DMS53 treated with DMSO at 0.1 percent for 48 hours (cell line): ENCODE results near the gene SMARCD1.

ENCODE experiments used
- DNase-seq: peaks from one replicate; lab custom pipeline; 2025; ENCODE audit not compliant: unreplicated experiment; lab: John Stamatoyannopoulos, UW

Gene SMARCD1

DNA sequence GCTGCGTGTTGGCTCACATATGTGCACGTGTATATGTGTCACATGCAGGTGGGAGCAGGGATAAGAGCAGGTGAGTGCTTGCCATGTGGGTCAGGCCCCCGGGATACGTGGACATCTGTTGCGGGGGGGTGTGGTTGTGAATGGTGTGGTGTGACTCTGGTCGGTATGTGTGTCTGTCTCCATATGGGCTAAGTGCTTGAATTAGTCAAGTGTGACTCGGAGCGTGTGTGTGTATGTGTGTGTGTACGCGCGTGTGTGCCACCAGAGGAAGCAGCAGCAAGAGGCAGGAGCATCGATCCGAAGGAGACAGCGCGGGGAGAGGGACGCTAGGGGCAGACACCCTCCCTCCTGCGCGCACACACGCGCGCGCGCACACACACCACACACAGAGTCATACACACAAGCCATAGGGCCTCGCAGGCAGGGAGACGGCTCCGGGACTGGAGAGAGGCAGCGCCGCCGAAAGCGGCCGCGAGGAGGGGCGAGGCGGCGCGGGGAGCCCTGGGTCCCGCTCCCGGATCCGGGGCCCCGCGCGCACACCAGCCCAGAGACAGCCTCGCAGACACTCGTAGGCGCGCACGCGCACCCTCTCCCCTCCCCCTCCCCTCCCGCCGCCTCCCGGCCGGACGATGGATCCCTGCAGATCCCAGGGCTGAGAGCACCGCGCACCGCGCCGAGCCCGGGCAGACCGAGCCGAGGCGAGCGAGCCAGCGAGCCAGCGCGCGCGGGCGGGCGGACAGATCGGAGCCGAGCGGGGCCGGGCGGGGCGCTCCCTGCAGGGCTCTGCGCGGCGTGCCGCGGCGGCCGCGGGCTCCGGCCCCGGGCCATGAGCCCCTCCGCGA is 27.9 kb upstream of the SMARCD1 start, which contains the start of gene ASIC1:
Gene ASIC1 (plus strand): TSS at position 597 of the 842 bp plus-strand sequence. CDS start 1,171 bp downstream, outside the sequence.
- no peak for DNase-seq

DNA sequence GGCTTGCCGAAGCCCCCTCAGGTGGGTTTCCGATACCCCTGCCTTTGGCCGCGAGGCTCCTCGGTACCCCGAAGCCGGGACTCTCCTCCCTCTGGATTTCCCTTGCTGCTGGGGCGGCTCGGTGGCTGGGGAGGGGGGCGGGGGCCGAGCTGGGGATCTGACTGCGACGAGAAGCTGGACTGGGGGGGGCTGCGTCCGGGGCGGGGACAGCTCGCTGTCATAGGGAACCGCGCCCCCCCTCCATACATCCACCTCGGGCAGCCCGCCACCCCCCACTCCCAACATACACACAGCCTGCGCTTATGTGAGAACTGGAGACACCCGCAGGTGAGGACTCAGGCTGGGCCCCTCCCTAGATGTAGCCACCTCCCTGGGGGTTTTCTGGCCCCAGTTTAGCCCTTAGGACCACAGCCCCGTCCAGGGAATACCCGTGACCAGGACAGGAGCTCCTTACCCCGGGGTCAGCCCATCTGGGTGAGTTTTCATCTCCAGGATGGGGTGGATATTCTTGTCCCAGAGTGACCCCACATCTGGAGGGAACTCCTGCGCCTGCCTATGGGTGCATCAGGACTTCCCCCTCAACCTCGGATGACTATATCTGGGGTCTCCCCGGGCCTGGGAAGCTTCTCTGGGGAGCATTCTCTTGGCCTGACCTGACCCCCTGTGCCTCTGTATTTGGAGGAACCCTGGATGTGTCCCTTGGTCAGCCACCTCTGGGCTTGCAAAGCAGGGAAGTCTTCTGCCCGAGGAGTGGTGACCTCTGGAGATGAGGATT is 27.1 kb upstream of the SMARCD1 start:
- no peak for DNase-seq

DNA sequence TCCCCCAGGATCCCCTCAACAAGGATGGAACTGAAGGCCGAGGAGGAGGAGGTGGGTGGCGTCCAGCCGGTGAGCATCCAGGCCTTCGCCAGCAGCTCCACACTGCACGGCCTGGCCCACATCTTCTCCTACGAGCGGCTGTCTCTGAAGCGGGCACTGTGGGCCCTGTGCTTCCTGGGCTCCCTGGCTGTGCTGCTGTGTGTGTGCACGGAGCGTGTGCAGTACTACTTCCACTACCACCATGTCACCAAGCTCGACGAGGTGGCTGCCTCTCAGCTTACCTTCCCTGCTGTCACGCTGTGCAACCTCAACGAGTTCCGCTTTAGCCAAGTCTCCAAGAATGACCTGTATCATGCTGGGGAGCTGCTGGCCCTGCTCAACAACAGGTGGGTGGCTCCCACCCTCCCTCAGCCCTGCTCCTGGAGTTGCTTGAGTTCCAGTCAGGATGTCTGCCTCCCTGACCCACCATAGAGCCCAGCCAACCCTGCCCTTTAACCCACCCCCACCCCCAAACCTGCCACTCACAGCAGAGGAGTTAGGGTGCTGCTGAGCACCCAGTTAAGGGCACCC is 26.3 kb upstream of the SMARCD1 start:
- peak; percentile 21 for DNase-seq

DNA sequence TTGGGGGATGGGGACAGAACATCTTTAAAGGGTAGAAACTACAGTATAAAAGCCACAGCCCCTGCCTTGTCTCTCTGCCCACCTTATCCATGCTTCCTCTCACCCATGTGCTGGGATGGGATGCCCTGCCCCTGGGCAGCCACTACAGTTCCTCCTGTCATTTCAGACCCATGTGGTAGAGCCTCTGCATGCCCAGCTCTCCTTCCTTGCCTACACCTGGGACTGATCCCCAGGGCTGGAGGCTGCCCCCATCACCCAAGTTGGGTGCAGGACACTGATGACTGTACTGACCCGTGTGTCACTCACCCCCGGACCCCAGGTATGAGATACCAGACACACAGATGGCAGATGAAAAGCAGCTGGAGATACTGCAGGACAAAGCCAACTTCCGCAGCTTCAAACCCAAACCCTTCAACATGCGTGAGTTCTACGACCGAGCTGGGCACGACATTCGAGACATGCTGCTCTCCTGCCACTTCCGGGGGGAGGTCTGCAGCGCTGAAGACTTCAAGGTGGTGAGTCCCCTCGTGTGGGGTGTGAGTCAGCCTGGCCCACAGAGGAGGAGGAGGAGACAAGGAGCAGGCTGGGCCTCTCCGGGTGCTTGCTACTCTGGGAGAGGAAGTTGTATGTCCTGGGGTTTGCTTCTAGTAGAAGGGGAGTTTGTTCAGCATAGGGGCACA is 25.6 kb upstream of the SMARCD1 start:
- DNase-seq, result no peak

DNA sequence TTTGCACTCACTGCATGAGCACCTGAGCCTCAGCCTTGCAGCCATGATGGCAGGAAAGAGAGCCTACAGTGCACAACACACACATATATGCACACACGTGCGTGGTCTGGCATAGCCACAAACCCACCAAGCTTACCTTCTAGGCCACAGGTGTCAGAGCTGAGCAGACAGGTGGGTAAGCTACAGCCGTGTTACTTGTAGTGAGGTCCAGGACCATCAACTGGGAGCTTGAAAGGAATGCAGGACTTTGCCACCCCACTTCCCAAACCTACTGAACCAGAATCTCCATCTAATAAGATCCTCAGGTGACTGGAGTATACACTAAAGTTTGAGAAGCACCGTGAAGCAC is 25.0 kb upstream of the SMARCD1 start:
- no peak for DNase-seq

DNA sequence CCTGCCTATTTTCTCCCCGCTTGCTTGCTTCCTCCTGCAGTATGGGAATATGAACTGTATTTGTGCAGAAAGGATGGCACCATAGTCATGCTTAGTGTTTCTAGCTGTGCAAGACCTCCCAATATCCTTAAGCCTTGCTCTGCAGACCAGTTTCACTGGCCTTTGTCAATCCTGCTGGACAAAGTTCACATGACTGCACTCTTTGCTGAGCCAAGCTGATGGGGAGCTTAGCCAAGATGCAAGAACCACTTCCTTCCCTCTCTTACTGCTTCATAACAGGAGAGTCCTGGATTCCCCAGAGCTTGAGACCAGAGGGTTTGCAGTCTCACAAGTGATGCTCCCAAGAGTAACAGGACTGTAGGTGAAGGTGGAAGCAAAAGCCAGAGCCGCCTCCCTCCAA is 24.0 kb upstream of the SMARCD1 start:
- no peak for DNase-seq

DNA sequence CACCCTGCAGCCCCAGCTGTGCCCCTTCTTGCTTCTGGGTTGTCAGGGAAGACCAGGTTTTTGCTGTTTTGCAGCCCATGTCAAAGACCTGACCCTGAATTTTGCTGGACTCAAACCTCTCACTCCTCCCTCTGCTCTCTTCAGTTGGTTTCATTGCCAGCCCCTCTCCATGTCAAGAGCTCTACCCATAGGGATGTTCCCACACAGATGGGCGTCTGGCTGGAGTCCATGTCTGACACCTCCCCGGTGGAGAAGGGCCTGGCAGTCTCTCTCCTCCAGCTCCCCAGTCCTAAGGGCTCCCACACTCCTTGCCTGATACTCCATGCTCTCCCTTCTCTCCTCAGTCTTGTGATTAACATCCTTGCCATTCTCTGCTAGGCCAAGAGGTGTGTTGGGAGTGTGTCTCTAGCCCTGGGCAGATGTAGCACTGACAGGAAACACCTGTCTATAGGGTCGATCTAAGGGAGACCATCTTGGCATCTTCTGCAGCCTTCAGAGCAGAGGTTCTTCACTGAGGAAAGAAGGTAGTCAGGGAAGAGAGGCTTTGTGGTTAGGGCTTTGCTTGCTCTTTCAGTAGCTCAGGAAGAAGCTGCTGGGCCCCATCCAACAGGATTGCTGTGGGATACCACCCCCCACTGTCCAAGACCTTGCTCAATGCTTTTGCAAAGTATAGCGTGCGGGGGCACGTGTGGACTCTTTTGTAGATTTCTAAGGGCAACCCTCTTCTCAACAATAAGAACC is 23.0 kb upstream of the SMARCD1 start:
- DNase-seq, result no peak

DNA sequence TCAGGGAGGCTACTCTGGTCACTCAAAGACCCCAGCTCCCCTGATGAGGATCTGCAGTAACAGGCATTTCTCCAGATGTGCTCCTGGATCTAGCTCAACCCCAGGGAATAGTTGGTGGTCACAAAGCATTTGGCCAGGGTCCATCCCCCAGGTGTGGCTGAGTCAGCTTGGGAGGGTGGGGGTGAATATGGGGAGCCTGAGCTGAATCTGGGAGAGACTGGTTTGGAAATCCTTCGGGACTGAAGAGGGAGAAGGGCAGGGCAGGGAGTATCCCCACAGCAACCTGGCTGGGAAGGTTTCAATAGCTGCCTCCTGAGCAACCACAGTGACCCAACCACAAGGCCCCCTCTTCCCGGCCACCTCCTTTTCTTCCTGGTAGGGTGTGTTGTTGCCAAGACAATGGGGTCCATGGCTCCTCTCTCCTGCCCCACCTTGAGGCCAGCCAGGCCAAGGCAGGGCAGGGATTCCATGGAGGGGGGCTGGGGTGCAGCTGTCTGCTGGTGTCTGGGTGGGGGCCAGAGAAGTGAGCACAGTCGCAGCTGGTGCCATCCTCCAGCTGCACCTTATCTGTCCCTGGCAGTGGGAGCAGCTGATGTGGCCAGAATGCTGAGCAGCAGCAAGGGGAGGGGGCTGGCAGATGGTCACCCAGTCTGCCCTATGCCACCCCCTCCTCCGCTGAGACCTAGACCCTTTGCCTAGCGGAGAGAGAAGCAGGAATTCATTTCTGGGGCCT is 22.2 kb upstream of the SMARCD1 start:
- DNase-seq, result no peak

DNA sequence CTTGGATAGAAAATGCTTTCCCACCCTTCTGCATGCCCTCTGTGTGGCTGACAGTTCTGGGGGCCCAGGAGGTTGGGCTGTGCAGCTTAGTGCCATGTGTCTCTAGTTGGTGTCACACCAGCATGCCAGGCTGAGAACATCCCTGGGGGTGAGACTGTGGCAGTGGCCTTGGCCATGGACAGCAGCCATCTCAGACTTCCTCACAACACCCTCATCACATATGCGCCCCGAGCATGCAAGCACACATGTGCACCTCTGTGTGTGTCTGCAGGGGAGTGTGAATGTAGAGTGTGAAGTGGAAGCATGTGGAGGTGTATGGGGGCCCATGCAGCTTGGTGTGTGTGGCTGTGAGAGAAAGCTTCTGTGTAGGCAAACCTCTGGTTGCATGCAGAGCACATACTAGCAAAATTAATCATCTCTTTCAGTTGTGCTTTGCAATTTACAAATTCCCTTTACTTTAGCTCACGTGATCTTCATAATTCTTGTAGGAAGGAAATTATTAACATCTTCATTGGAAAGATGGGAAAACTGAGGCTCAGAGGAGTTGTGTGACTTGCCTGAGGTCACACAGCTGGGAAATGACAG is 19.3 kb upstream of the SMARCD1 start:
- no peak for DNase-seq

DNA sequence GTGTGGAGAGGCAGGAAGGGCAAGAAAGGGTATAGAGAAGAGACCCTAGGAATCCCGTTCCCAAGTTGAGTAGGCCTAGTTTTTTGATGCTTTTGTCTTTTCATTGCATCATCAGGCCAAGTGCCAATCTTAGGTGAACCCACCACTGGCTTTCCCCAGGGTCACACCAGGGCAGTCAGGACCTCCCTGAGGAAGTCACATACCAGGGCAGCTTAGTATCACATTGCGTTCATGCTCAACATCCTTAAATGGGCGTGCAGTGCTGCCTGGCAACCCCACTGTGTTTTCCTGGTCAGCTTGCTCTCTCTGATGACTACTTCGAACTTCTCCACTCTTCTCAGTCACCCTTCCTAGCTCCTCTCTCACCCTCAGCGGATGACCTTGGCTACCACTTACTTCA is 18.7 kb upstream of the SMARCD1 start:
- DNase-seq, result no peak

DNA sequence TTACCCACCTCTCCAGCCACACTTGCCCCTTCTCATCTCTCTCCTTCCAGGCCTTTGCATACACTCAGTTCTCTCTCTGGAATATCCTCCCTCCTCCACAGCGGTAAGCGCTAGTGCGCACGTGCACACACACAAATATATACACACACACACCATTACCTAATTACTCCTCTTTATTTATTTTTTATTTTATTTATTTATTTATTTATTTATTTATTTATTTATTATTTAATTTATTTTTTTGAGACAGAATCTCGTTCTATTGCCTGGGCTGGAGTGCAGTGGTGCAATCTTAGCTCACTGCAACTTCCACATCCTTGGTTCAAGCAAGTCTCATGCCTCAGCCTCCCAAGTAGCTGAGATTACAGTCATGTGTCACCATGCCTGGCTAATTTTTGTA is 16.1 kb upstream of the SMARCD1 start:
- DNase-seq, result no peak

DNA sequence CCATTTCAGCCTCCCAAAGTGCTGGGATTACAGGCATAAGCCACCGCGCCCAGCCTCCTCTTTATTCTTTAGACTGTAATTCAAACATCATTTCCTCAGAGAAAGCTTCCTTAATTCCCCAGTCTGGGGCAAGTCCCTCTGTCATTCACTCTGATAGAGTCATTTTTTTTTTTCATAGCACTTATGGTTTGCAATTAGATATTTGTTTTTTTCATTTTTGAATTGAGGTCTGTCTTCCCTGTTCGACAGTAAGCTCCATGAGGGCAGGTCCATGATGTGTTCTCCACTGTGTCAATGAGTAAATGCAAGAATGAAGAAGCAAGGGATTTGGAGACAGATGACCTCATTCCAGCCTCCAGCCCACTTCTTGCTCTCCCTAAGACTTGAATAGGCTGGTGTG is 15.6 kb upstream of the SMARCD1 start:
- DNase-seq, result no peak

DNA sequence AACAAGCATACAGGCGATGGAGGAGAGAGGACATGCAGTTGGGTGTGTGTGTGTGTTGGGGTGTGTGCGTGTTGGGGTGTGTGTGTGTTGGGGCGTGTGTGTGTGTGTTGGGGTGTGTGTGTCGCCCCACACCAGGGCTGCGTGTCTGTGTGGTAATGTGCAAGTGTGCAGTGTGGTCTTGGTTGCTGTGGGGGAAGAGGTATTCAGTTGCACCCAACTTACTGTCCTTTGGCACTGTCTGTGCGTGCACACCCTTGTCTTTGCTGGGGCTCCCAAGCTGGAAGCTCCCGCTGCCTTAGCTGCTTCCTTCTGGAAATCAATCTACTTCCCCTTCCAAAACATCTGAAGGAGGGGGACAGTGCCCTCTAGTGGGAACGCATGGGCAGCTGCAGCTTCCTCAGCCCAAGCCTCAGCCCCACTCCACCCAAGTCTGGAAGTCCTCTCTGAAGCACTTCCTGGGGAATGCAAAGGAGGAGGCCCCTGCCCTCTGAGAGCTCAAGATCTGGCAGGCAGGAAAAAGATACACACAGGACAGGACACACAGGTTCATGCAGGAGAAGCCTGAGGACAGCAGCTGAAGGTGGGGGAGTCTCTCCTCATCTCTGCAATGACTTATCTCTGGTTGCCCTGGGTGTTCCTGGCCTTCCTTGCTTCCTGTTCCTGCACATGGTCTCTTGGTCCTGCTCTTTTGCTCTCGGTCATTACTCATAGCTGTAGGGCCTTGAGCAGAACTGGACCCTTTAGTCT is 14.7 kb upstream of the SMARCD1 start:
- DNase-seq, result peak; percentile 62

DNA sequence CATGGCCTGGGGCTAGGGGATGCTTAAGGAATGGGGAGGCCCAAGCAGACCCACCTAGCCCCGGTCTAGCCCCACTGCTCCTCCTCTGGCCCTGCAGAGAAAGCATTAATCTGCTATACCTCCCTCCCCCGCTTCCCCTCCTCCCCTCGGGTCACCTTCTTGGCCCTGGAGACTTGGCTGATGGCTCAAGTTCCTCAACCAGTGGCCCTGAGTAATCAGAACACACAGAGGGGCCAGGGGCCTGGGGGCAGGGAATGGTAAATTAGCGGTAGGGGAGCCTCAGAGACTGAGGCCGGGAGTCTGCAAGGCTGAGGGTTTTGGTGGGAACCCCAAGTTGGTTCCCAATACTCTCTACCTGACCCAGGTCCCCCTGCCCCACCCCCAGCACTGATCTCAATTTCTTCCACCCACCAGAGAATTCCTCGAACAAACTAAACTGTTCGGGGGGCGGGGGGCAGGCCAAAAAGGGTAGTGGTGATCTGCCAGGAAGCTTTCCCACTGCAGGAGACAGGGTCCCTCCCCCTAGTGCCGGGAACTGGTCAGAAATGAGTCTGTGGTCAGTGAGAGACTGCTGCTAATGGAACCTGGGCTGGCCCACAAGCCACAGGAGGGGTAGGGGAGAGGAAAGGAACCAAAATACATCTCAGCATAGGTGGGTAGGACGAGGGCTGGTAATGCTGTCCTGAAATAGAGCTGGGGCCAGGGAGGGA is 12.8 kb upstream of the SMARCD1 start:
- no peak for DNase-seq

DNA sequence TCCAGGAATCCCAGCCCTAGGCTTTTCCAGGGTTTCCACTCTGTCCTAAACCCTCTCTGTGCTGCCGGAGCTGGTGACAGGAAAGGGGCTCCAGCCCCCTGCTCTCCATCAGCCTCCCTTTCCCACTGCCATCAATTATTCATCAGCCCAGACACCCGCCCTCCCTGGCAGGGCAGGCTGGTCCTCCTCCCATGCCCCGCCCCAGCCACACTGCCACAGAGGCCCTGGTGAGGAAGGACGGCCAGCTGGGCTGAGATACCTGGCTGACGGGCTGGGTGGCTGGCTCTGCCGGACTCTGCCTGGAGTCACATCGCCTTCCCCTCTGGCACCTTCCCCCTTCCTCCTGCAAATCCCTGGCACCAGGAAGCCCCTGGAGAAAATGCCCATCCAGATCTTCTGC is 11.9 kb upstream of the SMARCD1 start:
- DNase-seq, result no peak

DNA sequence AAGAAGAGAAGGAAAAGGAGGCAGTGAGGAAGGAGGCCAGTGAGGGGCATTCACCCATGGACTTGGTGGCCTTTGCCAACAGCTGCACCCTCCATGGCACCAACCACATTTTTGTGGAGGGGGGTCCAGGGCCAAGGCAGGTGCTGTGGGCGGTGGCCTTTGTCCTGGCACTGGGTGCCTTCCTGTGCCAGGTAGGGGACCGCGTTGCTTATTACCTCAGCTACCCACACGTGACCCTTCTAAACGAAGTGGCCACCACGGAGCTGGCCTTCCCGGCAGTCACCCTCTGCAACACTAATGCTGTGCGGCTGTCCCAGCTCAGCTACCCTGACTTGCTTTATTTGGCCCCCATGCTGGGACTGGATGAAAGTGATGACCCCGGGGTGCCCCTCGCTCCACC is 11.4 kb upstream of the SMARCD1 start:
- no peak for DNase-seq

DNA sequence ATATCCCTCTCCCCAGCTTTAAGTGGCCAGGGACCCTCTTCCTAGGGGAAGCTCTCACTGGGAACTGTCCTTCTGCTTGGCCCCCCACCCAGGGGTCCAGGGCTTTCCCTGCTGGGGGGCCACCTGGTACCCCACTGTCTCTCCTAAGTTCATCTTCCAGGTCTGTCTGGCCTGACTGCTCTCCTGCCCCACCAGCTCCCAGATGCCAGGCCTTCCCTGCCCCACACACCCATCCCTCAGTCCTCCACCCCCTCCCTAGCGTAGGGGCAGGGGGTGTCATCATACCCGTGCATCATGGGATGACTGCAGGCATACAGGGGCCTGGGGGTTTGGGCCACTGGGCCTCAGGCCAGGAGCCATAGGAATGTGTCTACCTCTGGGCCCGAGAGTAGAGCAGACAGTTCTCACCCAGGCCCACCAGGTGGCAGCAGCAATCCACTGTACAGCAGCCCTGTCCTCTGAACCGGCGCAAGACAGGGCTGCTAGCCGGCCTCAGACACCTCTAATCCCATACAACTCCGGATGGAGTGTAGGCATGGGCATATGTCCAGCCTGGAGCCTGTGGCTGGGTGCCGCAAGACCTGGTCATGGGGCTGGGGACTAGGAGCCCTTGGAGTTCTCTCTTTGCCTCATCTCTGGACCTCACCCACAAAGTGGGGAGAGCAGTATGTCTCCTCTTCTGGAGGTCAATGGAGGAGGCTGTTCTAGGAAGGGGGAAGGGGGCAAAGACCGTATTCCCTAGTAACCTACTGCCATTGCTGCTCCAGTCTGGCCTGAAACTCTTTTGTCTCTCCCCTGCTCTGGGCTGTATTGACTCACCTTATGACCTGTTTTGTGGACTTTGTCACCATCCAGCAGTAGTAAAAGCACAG is 10.0 kb upstream of the SMARCD1 start:
- peak; percentile 79 for DNase-seq

DNA sequence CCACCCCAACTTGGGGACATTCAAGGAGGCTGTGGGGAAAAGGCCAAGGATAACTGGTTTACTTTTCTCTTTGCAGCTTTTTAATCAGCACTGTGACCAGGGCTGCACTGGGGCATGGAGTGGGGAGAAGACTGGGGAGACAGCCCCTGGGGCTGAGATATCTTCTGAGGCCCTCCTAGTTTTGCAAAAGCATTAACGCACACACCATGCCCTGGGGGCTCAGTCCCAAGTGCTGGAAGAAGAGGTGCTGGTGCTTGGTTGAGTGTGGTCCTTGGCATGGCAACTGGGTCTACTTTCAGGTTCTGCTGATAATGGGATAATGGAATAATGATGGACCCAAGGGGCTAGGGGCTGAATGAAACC is 9.4 kb upstream of the SMARCD1 start:
- no peak for DNase-seq
